K562 (cell line): ENCODE measurements around the gene YAE1. TPM values are rescaled to one million over a fixed set of nuclear protein-coding genes. Genes with fewer than 3 reads are reported as not detected.

ENCODE experiments used
- NR3C1 ChIP-seq: sonication (generic); formaldehyde crosslinking; IDR thresholded peaks from 2 replicates; pipeline ENCODE4 v1.8.1; 2022; ENCODE audit warnings: missing genetic modification reagents
- SRSF7 ChIP-seq: fragments of 200-400 bp; formaldehyde crosslinking; optimal IDR thresholded peaks from 2 replicates; pipeline ENCODE3; 2017; ENCODE audit warnings: mild to moderate bottlenecking, low read depth, low read length
- STAT5A ChIP-seq: IDR thresholded peaks from 2 replicates; pipeline ENCODE4 v1.6.1; 2012; ENCODE audit warnings: low read length, inconsistent platforms, borderline replicate concordance
- TOE1 ChIP-seq, 2 experiments: fragments of 450-650 bp in 1 of 2; sonication (generic) in 1 of 2; formaldehyde crosslinking in 1 of 2; IDR thresholded peaks; 2 replicates each; pipeline versions ENCODE4 v1.7.1 to v1.8.0; 2016 to 2022; ENCODE audit warnings: borderline replicate concordance in 2 of 2, mild to moderate bottlenecking in 2 of 2, antibody characterized with exemption in 1 of 2, inconsistent platforms in 1 of 2, low read depth in 1 of 2, missing genetic modification reagents in 1 of 2, moderate library complexity in 1 of 2
- ZFP1 ChIP-seq: fragments of 450-650 bp; formaldehyde crosslinking; IDR thresholded peaks from 2 replicates; pipeline ENCODE4 v1.4.0; 2020; ENCODE audit warnings: mild to moderate bottlenecking, mixed read lengths
- polyA plus RNA-seq, 8 experiments: library from polyadenylated mRNA; depleted of rRNA in 4 of 8; stranded (reverse) in 5 of 8; unstranded in 3 of 8; fragments of >200 nt; fragmentation: Nextera tagmentation in 2 of 8; fragmentation: Illumina TruSeq in 1 of 8; extraction: Ambion mirVana in 2 of 8; extraction: Trizol in 1 of 8; gene quantifications; 2 replicates each; pipeline versions ENCODE4 v1.2.1 to v1.2.3, GENCODE V29; 2011 to 2014; ENCODE audit warnings: inconsistent platforms in 1 of 8, missing spikeins in 1 of 8
- total RNA-seq, 7 experiments: library from RNA; depleted of rRNA in 6 of 7; stranded (reverse); fragments of >200 nt in 6 of 7; fragmentation: Illumina TruSeq in 2 of 7; extraction: Trizol in 2 of 7; gene quantifications; 2 replicates each; pipeline versions ENCODE4 v1.2.1 to v1.2.3, GENCODE V29; 2011 to 2021; ENCODE audit warnings: low replicate concordance in 1 of 7
- TF ChIP-seq, protein P1 (sequence below): fragments of 250-450 bp; sonication (Bioruptor Pico); IDR thresholded peaks from 2 replicates; pipeline ENCODE4 v1.5.0; 2021; ENCODE audit warnings: mild to moderate bottlenecking, borderline replicate concordance
- TF ChIP-seq, protein P2 (sequence below): conservative IDR thresholded peaks from 2 replicates; pipeline ENCODE4 v1.6.1; 2011; ENCODE audit warnings: low read depth, mild to moderate bottlenecking, low read length; ENCODE audit not compliant: control insufficient read depth

YAE1 gene
- total and polyA plus RNA-seq, 9 of the 15 experiments (the other 6 are each of a cell fraction or from before 2014, with no cell fraction given): 15.2 to 63.4 (median 30.1) TPM

DNA sequence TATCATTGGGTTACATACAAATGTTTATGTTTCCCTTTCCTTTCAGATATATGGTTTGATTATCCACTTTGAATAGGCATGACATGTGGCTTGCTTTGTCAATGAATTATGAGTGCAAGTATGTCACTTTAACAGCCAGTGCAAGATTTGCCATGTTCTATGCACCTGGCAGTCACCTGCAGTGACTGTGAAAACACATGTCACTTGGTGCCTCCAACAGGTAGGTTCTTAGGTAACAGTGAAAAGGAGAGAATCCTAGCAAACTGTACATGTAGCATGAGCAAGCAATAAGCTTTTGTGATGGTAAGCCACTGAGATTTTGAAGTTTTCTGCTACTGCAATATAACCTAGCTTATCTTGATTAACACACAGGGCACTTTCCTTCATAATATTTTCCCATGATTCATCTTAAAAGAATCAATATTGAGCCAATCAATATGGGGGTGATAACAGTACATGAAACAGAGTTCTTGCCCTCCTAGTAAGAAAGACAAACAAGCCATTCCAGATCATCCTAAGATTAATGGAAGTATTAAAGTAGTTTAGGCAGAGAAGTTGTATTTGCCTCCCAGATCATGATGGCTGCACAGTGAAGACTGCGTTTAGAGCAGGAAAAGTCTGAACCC, 49.3 kb downstream of the YAE1 start (continued):
- TF ChIP-seq TOE1 (IDR thresholded peaks at IDR 0.05; ENCODE audit: borderline replicate concordance) (no peak), TOE1 (CRISPR knock-in tag; IDR thresholded peaks at IDR 0.05; ENCODE audit: borderline replicate concordance, low read depth) (no peak), SRSF7 (no peak), STAT5A (no peak), ZFP1 (CRISPR knock-in tag) (no peak), NR3C1 (CRISPR knock-in tag) (no peak)
- TF ChIP-seq, protein P1, sequence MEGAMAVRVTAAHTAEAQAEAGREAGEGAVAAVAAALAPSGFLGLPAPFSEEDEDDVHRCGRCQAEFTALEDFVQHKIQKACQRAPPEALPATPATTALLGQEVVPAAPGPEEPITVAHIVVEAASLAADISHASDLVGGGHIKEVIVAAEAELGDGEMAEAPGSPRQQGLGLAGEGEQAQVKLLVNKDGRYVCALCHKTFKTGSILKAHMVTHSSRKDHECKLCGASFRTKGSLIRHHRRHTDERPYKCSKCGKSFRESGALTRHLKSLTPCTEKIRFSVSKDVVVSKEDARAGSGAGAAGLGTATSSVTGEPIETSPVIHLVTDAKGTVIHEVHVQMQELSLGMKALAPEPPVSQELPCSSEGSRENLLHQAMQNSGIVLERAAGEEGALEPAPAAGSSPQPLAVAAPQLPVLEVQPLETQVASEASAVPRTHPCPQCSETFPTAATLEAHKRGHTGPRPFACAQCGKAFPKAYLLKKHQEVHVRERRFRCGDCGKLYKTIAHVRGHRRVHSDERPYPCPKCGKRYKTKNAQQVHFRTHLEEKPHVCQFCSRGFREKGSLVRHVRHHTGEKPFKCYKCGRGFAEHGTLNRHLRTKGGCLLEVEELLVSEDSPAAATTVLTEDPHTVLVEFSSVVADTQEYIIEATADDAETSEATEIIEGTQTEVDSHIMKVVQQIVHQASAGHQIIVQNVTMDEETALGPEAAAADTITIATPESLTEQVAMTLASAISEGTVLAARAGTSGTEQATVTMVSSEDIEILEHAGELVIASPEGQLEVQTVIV (CRISPR knock-in tag): no peak
- TF ChIP-seq, protein P2, sequence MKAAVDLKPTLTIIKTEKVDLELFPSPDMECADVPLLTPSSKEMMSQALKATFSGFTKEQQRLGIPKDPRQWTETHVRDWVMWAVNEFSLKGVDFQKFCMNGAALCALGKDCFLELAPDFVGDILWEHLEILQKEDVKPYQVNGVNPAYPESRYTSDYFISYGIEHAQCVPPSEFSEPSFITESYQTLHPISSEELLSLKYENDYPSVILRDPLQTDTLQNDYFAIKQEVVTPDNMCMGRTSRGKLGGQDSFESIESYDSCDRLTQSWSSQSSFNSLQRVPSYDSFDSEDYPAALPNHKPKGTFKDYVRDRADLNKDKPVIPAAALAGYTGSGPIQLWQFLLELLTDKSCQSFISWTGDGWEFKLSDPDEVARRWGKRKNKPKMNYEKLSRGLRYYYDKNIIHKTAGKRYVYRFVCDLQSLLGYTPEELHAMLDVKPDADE: no peak
